NB4 (cell line): ENCODE results near the gene CHMP2B.
A peak's percentile ranks its signal among the peaks of the same experiment; 100 is the strongest.
"Not testable (repeated sequence)": the region's sequence is repeated elsewhere in the genome, so short reads cannot be mapped to it uniquely, and the experiment has no call there.

Experiments used
- DNase-seq: peaks from one replicate; pipeline ENCODE4 v3.0.0; 2010; ENCODE audit warnings: low read depth
- H3K4me3 ChIP-seq: one replicate; pipeline ENCODE4 v1.5.1; 2011; ENCODE audit warnings: mild to moderate bottlenecking, low read depth, low read length, moderate library complexity
- MYC ChIP-seq: IDR thresholded peaks from 2 replicates; pipeline ENCODE4 v1.6.1; 2011; ENCODE audit warnings: low read depth, low read length
- POLR2A ChIP-seq: IDR thresholded peaks from 2 replicates; pipeline ENCODE4 v1.6.1; 2011; ENCODE audit warnings: mild to moderate bottlenecking; ENCODE audit not compliant: insufficient read length; ENCODE audit errors: extremely low read depth
- TF ChIP-seq, protein P1 (sequence below): IDR thresholded peaks from 2 replicates; pipeline ENCODE4 v1.6.1; 2011; ENCODE audit warnings: low read depth, low read length
- TF ChIP-seq, protein P2 (sequence below): IDR thresholded peaks from one replicate; pipeline ENCODE4 v1.5.1; 2012; ENCODE audit warnings: low read depth, low read length

Gene CHMP2B

DNA sequence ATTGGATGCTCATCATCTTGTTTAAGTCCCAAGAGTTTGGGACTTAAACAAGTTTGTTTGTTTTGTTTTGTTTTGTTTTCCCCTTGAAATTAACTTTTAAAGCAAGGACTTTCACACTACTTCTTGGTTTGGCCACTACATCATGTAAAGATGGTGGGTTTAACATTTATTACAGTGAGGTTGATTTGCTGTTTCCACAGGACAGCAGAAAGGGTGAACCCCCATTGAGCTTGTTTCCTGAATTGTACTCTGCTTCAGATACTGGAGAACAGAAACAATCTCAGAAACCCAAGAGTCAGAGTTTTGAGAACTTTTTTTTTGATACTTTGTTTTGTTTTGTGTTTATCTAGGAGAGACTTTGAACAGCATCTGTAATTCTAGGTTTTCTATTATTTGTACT lies 42.6 kb downstream of the CHMP2B start:
- TF ChIP-seq POLR2A: no peak
- TF ChIP-seq, protein P1, sequence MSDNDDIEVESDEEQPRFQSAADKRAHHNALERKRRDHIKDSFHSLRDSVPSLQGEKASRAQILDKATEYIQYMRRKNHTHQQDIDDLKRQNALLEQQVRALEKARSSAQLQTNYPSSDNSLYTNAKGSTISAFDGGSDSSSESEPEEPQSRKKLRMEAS: no peak
- TF ChIP-seq, protein P2, sequence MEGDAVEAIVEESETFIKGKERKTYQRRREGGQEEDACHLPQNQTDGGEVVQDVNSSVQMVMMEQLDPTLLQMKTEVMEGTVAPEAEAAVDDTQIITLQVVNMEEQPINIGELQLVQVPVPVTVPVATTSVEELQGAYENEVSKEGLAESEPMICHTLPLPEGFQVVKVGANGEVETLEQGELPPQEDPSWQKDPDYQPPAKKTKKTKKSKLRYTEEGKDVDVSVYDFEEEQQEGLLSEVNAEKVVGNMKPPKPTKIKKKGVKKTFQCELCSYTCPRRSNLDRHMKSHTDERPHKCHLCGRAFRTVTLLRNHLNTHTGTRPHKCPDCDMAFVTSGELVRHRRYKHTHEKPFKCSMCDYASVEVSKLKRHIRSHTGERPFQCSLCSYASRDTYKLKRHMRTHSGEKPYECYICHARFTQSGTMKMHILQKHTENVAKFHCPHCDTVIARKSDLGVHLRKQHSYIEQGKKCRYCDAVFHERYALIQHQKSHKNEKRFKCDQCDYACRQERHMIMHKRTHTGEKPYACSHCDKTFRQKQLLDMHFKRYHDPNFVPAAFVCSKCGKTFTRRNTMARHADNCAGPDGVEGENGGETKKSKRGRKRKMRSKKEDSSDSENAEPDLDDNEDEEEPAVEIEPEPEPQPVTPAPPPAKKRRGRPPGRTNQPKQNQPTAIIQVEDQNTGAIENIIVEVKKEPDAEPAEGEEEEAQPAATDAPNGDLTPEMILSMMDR: no peak
- no peak for TF ChIP-seq MYC
- no peak overlapping the region for H3K4me3 ChIP-seq
- DNase-seq: no peak

DNA sequence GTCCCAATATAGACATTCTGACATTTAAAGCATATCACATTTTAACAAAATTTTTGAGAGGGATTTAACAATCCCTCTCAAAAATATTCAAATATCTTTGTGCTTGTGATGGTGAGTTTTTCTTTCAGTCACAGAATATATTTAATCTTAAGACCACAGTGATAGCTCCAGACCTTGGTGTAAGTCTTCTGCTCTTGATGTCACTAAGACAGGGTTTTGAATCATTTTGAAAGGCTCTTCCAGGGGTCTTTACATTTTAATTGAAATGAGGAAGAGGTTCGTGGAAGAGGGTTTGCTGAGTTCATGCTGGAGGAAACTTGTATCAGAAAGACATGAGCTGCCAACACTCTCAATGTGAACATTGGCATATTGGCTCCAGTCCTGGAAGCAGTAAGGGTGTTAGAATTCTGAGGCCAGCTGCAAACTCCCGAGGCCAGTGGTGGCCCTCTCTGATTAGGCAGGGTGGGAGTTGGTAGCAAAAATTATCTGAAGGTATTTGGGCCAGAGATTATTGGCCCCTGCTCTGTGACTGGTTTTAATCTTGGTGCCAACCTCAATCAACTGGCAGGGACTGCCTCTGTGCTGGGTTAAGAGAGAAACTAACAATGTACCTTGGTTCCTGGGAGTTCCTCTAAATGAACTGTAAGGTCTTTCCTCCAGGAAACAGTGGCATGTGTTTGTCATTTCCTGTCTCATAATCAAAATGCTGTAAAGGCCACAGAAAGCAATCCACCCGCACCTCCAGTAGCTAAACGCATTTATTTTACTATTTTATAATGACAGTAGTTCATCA lies 44.0 kb downstream of the CHMP2B start:
- peak; percentile 34 for DNase-seq
- H3K4me3 ChIP-seq: no peak overlapping the region
- TF ChIP-seq POLR2A: no peak
- TF ChIP-seq MYC: no peak
- TF ChIP-seq, protein P2: no peak
- TF ChIP-seq, protein P1: no peak

DNA sequence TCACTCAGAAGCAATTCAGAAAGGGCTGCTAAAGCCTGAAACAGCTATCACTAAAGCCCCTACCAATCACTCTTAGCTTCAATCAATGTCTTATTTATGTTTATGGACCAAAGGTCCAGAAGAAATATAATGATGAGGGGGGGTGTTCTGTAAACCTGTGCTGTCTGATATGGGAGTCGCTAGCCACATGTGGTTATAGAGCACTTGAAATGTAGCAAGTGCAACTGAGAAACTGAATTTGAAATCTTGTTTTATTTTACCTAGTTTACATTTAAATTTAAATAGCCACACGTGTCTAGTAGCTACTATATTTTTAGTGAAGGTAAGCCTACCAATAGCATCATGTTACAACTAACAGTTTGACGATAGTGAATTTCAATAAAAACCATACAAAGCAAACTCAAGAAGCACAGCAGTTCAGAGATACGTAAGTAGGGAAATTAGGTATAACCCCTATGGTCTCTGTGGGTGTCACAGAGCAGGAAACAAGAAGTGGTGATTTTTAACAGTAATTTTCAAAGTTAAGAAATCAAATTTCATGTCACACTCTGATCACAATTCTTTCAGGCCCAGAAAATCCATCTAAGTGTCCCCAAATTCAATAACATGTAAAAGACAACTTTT lies 45.7 kb downstream of the CHMP2B start:
- DNase-seq: no peak
- TF ChIP-seq, protein P1: no peak
- TF ChIP-seq, protein P2: no peak
- no peak for TF ChIP-seq MYC
- no peak for TF ChIP-seq POLR2A
- H3K4me3 ChIP-seq: no peak overlapping the region

DNA sequence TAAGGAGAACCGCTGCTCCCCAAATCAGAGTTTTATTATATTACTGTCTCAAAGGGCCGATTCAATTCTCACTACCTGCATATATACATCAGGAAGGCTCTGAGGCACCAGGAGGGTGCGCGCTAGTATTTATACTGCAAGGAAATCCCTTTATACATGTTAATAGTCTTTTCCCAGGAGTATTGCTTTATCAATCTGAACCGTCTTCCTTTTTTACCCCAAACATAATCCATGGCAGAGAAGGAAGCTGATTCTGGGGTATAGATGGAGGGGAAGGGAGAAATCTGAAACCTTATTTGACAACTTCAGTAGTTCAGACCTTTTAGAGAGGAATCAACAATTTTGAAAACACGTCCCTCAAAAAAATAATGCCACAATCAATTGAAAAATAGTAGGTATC lies 49.4 kb downstream of the CHMP2B start, which contains the start of gene POU1F1:
POU1F1 (minus strand) TSS at position 101 of the 400 bp plus-strand sequence. CDS start 122 bp downstream, outside the sequence.
- TF ChIP-seq, protein P1: no peak
- no peak for TF ChIP-seq MYC
- TF ChIP-seq POLR2A: no peak
- no peak within 1 kb of the TSS for H3K4me3 ChIP-seq
- no peak for DNase-seq

DNA sequence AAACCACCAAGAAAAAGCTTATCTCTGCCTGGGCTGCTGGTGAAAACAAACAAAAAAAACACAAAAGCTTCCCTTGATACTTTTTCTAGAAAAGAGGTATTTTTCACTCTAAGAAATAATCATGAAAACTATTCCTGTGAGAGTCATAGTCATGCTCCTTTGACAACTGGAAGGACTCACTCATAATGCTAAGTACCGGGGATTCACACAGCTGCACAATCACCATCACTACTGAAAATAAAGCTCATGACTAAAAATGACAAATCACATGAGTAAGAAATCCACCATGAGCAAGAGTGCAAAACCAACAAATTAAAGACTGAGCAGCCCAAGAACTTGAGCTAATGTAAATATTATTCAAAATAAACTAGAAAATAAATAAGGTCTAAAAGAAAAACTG lies 59.9 kb downstream of the CHMP2B start:
- no peak overlapping the region for H3K4me3 ChIP-seq
- TF ChIP-seq MYC: no peak
- no peak for DNase-seq

DNA sequence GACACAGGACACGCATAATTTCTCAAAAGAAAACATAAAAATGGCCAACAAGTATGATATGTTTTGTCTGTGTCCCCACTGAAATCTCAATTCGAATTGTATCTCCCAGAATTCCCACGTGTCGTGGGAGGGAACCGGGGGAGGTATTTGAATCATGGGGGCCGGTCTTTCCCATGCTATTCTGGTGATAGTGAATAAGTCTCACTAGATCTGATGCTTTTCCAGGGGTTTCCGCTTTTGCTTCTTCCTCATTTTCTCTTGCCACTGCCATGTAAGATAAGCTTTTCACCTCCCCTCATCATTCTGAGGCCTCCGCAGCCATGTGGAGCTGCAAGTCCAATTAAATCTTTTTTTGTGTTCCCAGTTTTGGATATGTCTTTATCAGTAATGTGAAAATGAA lies 61.3 kb downstream of the CHMP2B start:
- no peak for DNase-seq
- no peak for TF ChIP-seq POLR2A
- no peak overlapping the region for H3K4me3 ChIP-seq

DNA sequence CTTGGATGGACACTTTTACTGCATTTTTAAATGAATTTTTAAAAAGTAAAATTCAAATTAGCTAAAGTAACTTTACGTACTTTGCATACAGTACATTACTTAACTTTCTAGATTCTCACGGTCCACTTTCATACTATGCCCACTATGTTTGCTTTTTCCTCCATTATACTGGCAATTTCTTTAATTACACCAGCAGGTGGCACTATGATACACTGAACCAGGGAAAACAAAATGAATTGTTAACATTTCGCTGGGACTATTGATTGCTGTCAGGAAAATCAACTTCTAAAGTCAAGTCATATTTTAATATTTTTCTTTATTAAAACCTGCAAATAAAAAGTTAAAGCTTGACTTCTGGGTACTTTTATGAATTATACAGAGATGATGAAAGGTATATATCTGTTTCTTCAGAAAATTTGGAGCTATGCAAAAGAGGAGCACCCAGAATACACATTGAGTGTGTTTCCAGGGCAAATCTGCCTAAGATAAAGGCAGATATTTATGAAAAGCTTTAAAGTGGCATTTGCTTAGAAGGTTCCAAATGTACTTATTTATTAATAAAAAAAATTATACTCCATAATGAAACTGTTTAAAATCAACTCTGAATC lies 71.1 kb downstream of the CHMP2B start:
- TF ChIP-seq, protein P1: no peak
- no peak for TF ChIP-seq POLR2A
- TF ChIP-seq, protein P2: peak; percentile 51
- peak; percentile 46 for DNase-seq
- no peak overlapping the region for H3K4me3 ChIP-seq

DNA sequence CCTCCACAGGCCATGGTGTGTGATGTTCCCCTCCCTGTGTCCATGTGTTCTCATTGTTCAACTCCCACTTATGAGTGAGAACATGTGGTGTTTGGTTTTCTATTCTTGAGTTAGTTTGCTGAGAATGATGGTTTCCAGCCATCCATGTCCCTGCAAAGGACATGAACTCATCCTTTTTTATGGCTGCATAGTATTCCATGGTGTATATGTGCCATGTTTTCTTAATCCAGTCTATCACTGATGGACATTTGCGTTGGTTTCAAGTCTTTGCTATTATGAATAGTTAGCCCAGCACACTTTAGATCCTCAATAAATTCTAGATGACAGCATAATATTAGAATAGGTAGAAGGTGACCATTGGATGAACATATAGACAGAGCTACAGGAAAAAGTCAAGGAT lies 77.9 kb downstream of the CHMP2B start:
- H3K4me3 ChIP-seq, DNase-seq: not testable (repeated sequence)
